GM18505 (cell line): ENCODE data around the gene TARP.
A peak's percentile ranks its signal among the peaks of the same experiment; 100 is the strongest.

Source experiments
- ATAC-seq: cut with Tn5 transposase; IDR thresholded peaks from one replicate; pipeline ENCODE4 v1.9.1; 2021; ENCODE audit not compliant: unreplicated experiment
- POLR2A ChIP-seq: IDR thresholded peaks from 4 replicates; pipeline ENCODE4 v1.6.1; 2011; ENCODE audit warnings: borderline replicate concordance; ENCODE audit not compliant: insufficient read depth, insufficient read length; ENCODE audit errors: extremely low read depth

TARP gene

GRCh38 chr7:38273286-38273995, at the start of gene TARP:
Gene TARP (minus strand): TSS chr7:38273636.
- TF ChIP-seq POLR2A, result no peak
- no peak for ATAC-seq

DNA sequence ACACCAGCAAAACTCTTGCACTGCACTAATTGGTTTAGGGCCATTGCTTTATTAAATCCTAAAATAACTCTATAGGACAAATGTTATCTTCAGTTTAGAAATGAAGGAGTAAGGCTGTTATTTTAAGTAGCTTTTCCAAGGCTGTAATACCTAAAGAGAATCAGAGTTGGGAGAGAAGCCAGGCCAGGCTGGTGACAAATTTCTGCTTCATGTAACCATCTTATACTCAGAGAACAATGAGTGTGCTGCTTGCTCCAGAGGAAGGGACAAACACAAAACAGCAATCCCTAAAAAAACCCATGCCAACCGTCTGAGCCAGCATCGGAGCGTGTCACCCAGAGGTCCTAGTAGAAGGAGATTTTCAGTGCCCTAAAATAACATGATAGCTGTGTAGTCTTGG, 49.7 kb upstream of the TARP start:
- no peak for ATAC-seq
- no peak for TF ChIP-seq POLR2A

DNA sequence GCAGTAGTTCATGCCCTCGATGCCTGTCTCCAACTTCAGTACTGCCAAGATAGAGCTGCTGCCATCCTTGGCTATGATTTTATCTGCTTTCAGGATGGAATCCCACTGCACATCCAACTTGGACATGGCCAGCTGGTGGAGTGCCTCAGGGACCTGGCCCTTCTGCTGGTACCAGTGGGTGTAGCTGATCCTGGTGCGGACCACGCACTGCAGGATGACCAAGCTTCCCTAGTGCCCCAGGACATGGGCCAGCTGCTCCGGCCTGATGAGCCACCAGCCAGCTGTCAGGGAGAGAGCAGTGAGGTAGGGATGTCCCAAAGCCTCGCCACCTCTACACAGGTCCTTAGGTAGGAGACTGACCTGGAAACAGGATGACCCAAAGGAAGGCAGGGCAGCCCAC, 49.0 kb upstream of the TARP start:
- no peak for ATAC-seq
- no peak for TF ChIP-seq POLR2A

GRCh38 chr7:38321967-38322366, 48.5 kb upstream of the TARP start:
- no peak for ATAC-seq
- no peak for TF ChIP-seq POLR2A

DNA sequence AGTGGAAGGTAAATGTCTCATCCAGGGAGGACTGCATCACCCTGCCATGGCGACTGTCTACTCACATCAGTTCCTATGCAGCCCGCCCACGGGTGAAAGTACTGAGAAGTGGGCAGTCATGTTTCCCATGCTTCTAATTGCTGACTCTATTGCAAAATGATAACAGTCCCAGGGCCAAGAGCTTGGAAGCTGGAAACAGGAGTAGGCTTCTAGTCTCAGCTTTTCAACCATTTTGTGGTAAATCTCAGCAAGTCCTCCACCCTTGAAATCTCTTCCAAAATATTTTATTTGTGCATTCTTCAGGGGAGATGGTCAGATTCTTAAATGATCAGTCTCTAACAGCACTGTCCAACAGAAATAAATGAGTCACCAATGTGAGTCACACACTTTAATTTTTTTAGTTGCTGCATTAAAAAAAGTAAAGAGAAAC, 48.1 kb upstream of the TARP start:
- no peak for TF ChIP-seq POLR2A
- ATAC-seq, result no peak

DNA sequence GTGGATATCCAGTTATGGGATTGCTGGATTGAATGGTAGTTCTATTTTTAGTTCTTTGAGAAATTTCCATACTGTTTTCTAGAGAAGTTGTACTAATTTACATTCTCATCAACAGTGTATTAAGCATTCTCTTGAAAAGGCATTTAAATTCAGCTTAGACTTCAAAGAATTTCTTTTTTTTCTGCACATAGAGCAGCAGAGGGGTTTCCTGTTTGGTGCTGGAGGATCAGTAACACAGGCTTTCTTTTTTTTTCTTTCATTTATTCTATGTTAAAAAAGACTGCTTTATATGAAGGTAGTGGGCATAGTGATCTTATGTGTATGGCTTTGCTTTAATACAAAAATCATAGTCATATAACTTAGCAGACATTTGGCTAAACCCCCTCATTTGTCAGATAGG, 47.6 kb upstream of the TARP start:
- TF ChIP-seq POLR2A, result no peak
- no peak for ATAC-seq

- ATAC-seq, result no peak
- no peak for TF ChIP-seq POLR2A
Measured at GRCh38 chr7:38319873-38320272, 46.4 kb upstream of the TARP start.

- no peak for TF ChIP-seq POLR2A
- peak; percentile 60 for ATAC-seq
Measured at GRCh38 chr7:38318803-38319416, 45.5 kb upstream of the TARP start.

- no peak for TF ChIP-seq POLR2A
- ATAC-seq, result no peak
Measured at GRCh38 chr7:38318241-38318640, 44.8 kb upstream of the TARP start.

- TF ChIP-seq POLR2A, result no peak
- no peak for ATAC-seq
Measured at GRCh38 chr7:38317515-38317914, 44.1 kb upstream of the TARP start.

- no peak for TF ChIP-seq POLR2A
- no peak for ATAC-seq
Measured at GRCh38 chr7:38316733-38317360, 43.4 kb upstream of the TARP start.

DNA sequence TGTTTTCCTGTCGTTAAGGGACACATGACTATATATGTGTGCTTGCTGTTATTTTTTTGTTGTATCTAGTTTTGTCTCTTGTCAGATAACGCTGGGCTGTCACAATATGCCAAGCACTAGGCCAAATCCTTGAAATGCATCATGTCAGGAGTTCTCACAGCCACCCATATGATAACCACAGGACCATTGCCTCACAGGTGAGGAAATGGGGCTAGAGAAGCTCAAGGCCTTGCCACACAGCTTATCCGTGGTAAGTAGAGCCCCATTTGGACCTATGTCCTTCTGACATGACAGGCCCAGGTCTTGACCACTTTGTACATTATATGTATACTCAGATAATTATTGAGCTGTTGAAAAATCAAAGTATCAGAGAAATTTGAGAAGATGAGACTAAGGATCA, 42.0 kb upstream of the TARP start:
- TF ChIP-seq POLR2A, result no peak

GRCh38 chr7:38312821-38313220, 39.4 kb upstream of the TARP start:
- ATAC-seq, result no peak
- TF ChIP-seq POLR2A, result no peak

More for the DNA sequence above, 42.0 kb upstream of the TARP start:
- no peak for ATAC-seq
